Measurements from ENCODE around the gene ADAMTSL2.

The ADAMTSL2 gene

DNA sequence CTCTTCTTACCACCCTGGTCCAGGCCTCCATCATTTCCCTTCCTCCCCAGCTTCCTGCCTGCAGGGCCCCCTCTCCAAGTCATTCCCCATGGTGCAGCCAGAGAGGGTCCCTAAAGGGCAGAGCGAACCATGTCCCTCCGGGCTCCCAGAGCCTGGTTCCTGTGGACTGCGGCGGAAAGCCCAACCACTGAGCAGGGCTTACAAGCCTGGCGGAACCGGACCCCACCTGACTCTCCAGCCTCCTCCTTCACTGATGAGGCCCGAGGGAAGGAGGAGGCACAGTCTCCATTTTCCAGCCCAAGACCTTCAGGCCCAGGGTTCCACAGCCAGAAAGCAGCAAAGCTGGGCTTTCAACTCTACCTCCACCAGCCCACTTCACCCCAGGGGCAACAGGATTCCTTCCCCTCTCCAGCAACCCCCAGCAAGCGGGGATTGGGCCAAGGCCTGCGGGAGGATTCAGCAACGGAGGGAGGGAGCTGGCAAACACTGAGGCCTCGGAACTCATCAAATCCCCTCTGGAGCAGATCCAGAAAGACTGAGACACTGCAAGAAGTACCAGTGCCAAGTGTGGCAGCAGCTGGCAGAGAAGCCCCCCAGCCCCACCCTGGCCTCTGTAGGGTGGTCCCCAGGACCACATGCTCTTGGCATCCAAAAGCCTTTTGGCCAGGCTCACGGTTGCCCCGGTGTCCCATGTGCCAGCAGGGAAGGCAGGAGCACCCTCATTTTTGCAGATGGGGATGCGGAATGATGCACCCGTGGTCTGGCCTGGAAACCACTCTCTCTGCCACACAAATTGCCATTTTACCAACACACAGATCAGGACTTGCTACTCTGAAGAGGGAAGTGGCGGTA is 71.6 kb downstream of the ADAMTSL2 start:
- TF ChIP-seq, protein P1, sequence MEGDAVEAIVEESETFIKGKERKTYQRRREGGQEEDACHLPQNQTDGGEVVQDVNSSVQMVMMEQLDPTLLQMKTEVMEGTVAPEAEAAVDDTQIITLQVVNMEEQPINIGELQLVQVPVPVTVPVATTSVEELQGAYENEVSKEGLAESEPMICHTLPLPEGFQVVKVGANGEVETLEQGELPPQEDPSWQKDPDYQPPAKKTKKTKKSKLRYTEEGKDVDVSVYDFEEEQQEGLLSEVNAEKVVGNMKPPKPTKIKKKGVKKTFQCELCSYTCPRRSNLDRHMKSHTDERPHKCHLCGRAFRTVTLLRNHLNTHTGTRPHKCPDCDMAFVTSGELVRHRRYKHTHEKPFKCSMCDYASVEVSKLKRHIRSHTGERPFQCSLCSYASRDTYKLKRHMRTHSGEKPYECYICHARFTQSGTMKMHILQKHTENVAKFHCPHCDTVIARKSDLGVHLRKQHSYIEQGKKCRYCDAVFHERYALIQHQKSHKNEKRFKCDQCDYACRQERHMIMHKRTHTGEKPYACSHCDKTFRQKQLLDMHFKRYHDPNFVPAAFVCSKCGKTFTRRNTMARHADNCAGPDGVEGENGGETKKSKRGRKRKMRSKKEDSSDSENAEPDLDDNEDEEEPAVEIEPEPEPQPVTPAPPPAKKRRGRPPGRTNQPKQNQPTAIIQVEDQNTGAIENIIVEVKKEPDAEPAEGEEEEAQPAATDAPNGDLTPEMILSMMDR (IDR thresholded peaks at IDR 0.05; ENCODE audit: low read depth, low read length, missing control alignments) = no peak
- no peak for DNase-seq (ENCODE audit: extremely low read depth, low read depth)
- no peak overlapping the region for H3K4me3 ChIP-seq (replicated peaks; ENCODE audit: low read depth, low read length)

DNA sequence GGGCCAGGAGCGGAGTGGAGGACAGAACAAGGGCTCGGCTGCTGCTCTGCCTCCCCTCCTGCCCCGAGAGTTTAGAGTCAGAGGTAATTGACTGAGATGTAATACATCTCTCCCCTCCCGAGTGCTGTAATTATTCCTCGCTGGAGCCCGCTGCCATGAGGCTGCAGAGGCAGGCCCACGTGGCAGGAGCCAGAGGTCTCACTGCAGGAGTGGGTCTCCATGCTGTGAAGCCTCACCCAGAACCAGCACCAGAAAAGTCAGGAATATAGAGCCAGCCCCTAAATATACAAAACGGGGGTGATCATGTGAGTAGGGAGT is 72.2 kb downstream of the ADAMTSL2 start:
- no peak for DNase-seq (ENCODE audit: extremely low read depth, low read depth)
- TF ChIP-seq, protein P1 (IDR thresholded peaks at IDR 0.05; ENCODE audit: low read depth, low read length, missing control alignments) = no peak

DNA sequence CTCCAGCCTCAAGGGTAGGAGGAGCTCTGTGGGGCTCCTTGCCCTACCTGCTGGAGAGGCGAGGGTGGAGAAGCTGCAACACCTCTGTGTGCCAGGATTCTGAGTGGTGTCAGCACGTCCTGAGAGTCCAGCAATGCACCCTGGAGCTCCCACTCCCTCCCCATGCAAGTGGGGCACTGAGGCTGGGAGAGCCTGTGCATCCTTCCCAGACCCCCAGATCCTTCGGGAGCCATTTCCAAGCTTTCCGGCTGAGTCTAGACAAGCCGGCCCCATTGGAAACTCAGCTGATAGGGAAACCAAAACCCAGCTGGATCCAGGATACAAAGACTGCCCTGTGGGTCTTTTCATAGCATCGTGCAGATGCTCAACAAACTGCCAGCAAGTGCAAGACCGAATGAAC is 72.9 kb downstream of the ADAMTSL2 start:
- no peak overlapping the region for H3K4me3 ChIP-seq (replicated peaks; ENCODE audit: low read depth, low read length)
- no peak for DNase-seq (ENCODE audit: extremely low read depth, low read depth)
- TF ChIP-seq, protein P1 (IDR thresholded peaks at IDR 0.05; ENCODE audit: low read depth, low read length, missing control alignments) = no peak

More for the DNA sequence above, 72.2 kb downstream of the ADAMTSL2 start:
- H3K4me3 ChIP-seq (replicated peaks; ENCODE audit: low read depth, low read length) = no peak overlapping the region

DNA sequence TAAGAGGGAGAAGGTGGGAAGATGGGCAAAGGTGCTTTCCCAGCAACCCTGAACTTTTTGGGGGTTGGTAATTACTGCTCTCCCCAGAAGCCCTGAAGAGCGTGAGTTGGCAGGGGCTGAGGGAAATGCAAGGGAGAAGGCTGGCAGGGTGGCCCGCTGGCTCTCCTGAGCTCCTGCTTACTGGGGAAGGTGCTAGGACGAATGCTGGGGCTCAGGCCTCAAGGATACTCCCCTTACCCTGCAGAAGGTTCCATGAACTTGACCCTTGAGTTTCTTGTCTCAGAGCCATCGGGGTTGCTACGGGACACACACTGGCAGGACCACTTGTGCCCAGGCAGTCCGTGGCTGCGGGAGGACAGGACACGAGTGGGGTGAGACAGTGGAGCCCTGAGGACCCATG is 73.5 kb downstream of the ADAMTSL2 start:
- DNase-seq (ENCODE audit: extremely low read depth, low read depth) = no peak
- no peak overlapping the region for H3K4me3 ChIP-seq (replicated peaks; ENCODE audit: low read depth, low read length)
- TF ChIP-seq, protein P1 (IDR thresholded peaks at IDR 0.05; ENCODE audit: low read depth, low read length, missing control alignments) = no peak

DNA sequence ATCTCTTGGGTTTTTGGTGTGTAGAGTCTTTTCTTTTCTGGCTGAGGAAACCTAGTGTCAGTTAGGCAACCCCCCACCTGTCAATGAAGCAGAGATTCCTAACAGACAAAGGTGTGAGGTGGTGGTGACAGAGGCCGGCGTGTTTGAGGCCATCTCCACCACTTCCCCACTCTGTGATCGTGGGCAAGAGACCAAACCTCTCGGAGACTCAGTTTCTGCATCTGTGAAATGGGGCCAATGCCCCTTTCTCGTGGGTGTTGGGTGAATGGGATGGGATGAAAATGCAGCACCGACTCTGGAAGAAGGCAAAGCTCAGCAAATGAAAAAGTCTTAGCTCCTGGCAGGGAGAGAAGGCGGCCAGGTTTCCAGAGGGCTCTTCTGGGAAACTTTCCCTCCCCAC is 73.9 kb downstream of the ADAMTSL2 start:
- no peak for DNase-seq (ENCODE audit: extremely low read depth, low read depth)
- TF ChIP-seq, protein P1 (IDR thresholded peaks at IDR 0.05; ENCODE audit: low read depth, low read length, missing control alignments) = no peak
- no peak overlapping the region for H3K4me3 ChIP-seq (replicated peaks; ENCODE audit: low read depth, low read length)

DNA sequence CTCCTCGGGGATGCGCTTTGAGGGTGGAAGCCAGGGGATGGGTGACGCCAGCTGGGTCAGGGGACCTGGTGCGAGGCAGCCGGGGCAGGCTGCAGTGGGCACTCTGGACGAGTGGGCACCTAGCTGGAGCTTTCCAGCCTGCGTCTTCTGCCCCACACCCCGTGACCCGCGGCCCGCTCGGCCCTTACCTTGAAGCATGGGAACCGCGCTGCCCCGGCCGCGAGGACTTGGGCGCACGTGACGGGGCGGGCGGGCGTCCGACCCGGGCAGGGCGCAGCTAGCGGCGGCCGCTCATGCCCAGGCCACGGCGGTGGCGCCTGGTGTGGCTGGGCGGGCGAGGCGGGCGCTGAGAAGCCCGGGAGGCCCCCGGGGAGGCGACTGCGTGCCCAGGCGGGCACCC is 74.4 kb downstream of the ADAMTSL2 start:
- H3K4me3 ChIP-seq (replicated peaks; ENCODE audit: low read depth, low read length) = no peak overlapping the region
- DNase-seq (ENCODE audit: extremely low read depth, low read depth) = no peak
- TF ChIP-seq, protein P1 (IDR thresholded peaks at IDR 0.05; ENCODE audit: low read depth, low read length, missing control alignments) = no peak

All from HFF-Myc (cell line).